ENCODE data around the gene THAP10.

DNA sequence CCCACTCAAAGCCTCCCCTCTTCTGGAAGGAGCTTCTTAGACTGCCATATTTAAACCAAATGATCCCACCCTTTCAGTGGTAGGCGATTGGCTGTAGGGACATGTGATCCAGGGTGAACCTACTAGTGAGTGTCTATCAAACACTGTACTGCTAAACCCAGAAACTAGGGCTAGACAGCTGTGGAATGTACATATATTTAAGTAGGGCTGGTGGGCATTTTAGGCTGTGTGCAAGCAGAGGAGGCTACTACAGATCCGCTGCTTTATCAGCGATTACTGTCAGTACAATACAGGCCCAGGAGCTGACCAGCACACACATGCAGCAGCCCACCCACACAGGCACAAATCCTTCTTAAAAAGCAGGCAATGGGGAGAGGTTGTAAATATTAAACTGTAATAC, 22.9 kb downstream of the THAP10 start:
- TF ChIP-seq CTCF (IDR thresholded peaks at IDR 0.05) (no peak), POLR2A (IDR thresholded peaks at IDR 0.05) (no peak), EP300 (IDR thresholded peaks at IDR 0.05) (no peak), POLR2AphosphoS5 (IDR thresholded peaks at IDR 0.05) (no peak)

All from upper lobe of left lung (tissue), 4 donors.